Measurements from ENCODE around the gene GRM1.

Gene GRM1

DNA sequence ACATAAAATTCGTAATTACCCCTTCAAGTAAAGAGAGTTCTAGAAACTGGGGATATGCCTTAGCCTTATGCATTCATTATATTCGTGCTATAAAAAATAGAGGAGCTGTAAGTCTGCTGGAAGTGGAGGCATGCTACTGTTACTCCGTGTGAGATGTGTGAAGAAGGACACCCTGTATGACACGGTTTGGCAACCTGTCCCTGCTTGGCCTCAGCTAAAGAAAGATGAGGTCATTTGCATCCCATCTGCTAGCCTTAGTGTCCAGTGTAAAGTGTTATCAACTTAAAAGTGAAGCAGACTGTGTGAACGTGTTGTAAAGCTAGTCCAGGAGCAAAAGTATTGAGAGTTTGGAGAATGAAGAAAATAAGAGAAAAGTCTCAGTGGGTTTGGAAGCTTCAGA lies 379.7 kb downstream of the GRM1 start:
- no peak for DNase-seq (ENCODE audit: insufficient read length, low spot score)
- no peak for TF ChIP-seq CTCF (IDR thresholded peaks at IDR 0.05; ENCODE audit: insufficient read depth, missing control alignments)
- no peak for FAIRE-seq

DNA sequence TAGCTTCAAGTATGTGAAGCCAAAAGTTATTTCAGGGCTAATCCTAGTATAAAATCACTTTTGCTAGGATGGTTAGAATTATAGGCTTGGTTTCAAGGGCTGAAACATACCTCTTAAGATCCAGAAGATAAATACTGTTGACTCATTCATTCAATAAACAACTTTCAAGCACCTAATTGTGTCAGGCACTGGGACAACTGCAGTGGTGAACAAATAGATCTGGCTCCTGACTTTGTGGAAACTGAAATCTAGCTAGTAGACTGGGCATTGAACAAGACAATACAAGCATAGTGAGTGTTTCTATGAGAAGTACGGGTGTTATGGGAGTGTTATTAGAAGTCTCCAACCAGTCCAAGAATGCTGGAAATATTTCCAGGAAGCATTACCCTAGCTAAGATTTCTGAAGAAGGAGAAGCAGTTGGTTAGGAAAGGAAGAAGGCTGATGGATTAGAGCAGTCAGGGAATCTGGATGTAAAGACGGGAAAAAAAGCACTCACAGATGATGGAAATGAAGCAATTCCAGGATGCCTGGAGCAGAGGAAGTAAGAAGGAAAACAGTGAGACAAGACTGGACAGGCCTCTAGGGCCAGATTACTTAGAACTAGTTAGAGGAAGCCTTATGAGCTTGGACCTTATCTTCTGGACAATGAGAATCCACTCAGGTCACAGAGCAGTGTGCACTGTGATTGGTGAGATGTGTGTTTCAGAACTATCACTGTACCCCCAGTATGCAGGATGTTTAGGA lies 382.2 kb downstream of the GRM1 start:
- DNase-seq (ENCODE audit: insufficient read length, low spot score): no peak
- no peak for TF ChIP-seq CTCF (IDR thresholded peaks at IDR 0.05; ENCODE audit: insufficient read depth, missing control alignments)
- FAIRE-seq: no peak

DNA sequence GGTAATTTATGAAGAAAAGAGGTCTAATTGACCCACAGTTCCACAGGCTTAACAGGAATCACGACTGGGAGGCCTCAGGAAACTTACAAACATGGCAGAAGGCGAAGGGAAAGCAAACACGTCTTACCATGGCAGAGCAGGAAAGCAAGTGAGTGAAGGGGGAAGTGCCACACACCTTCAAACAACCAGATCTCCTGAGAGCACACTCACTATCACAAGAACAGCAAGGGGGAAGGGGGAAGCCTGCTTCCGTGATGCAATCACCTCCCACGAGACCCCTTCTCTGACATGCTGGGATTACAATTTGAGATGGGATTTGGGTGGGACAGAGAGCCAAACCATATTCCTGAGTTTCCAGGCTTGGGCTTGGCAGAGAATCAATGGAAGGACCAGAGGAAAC lies 390.7 kb downstream of the GRM1 start:
- TF ChIP-seq CTCF (IDR thresholded peaks at IDR 0.05; ENCODE audit: insufficient read depth, missing control alignments): no peak
- FAIRE-seq (no peak), DNase-seq (ENCODE audit: insufficient read length, low spot score) (no peak)

DNA sequence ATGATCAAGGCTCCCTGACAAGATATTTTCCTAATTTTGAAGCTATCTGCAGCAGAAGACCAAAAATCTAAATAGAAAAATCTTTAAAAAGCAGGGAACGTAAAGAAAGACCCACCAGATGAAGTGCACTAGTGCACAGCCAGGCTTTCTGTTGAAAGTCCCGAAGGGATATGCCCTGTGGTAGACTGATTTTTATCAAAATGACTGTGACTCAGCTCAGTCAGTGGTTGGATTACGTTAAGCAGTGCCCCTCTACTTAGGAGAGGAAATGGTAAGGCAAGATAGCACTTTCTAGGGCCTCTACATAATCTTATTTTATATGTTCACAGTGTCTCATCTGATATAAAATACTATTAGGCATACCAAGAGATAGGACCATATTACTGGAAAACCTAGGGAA lies 391.4 kb downstream of the GRM1 start:
- TF ChIP-seq CTCF (IDR thresholded peaks at IDR 0.05; ENCODE audit: insufficient read depth, missing control alignments): no peak
- no peak for FAIRE-seq
- DNase-seq (ENCODE audit: insufficient read length, low spot score): no peak

DNA sequence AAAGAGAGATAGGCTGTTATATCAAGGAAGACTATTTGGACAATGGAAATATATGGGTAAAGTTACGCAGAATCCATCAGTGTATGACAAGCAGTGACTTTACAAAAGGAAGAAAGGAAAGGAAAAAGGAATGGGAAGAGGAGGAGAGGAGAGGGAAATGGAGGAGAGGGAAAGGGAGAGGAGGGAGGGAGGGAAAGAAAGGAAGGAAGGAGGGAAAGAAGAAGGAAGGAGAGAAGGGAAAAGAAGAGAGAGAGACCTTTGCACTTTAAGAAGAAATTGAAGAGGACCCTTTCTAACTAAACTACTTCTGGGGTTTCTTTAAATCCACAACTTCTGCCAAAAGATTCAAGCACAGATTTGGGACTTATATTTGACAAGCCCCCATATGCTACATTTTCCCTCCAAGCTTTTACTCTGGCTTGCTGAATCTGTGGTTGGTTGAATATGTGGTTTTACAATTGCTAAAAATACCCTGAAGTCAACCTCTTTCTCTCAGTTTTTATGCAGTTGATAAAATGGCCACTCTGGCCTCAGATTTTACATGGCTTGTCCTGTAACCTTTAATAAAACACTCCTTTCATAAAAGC lies 394.0 kb downstream of the GRM1 start:
- no peak for FAIRE-seq
- TF ChIP-seq CTCF (IDR thresholded peaks at IDR 0.05; ENCODE audit: insufficient read depth, missing control alignments): no peak
- no peak for DNase-seq (ENCODE audit: insufficient read length, low spot score)

GRCh38 chr6:146423452-146423851 lies 394.6 kb downstream of the GRM1 start:
- no peak for DNase-seq (ENCODE audit: insufficient read length, low spot score)
- no peak for TF ChIP-seq CTCF (IDR thresholded peaks at IDR 0.05; ENCODE audit: insufficient read depth, missing control alignments)

DNA sequence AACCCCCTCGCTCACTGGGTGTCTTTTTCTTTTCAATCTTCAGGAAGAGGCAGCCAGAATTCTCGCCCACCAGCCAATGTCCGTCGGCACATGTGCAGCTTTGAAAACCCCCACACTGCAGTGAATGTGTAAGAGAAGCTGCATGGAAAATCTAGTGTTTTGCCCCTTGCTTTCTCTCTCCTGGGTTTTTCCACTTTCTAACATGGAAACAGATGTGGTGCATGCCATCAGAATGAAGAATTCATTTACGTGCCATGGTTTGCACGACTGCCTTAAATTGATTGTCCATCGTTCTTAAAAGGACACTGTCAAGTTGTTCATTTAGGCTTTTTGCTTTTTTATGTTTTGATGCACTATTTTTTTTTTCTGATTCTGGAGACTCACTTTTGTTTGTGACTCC lies 397.7 kb downstream of the GRM1 start:
- TF ChIP-seq CTCF (IDR thresholded peaks at IDR 0.05; ENCODE audit: insufficient read depth, missing control alignments): no peak
- DNase-seq (ENCODE audit: insufficient read length, low spot score) (no peak), FAIRE-seq (no peak)

More at GRCh38 chr6:146423452-146423851, 394.6 kb downstream of the GRM1 start:
- no peak for FAIRE-seq

Data from D721Med (cell line).